Transverse colon (tissue), 4 donors: ENCODE data around the gene TRIM27. TPM values are rescaled to one million over a fixed set of nuclear protein-coding genes. Genes with fewer than 3 reads are reported as not detected.

Experiments used
- DNase-seq: peaks from one replicate; pipeline ENCODE4 v3.0.0-alpha.2; 2019
- H3K27ac ChIP-seq, 4 donors: fragments of 200-600 bp; sonication (generic); 2 replicates each; pipeline ENCODE4 v1.5.1; 2016 to 2018; ENCODE audit warnings: inconsistent platforms in 4 of 4
- H3K27me3 ChIP-seq: fragments of 200-600 bp; sonication (generic); 2 replicates; pipeline ENCODE4 v1.5.1; 2017; ENCODE audit warnings: inconsistent platforms
- H3K36me3 ChIP-seq, 4 donors: fragments of 200-600 bp; sonication (generic); 2 replicates each; pipeline ENCODE4 v1.5.1; 2017 to 2019; ENCODE audit warnings: inconsistent platforms in 4 of 4
- H3K4me1 ChIP-seq, 4 donors: fragments of 200-600 bp; sonication (generic); 2 replicates each; pipeline ENCODE4 v1.5.1; 2017 to 2020; ENCODE audit warnings: inconsistent platforms in 4 of 4
- H3K4me3 ChIP-seq, 4 donors: fragments of 200-600 bp; sonication (generic); 1 replicate in 1 of 4; 2 replicates in 3 of 4; pipeline versions ENCODE4 v1.5.1 to v1.6.1; 2017 to 2019; ENCODE audit warnings: inconsistent platforms in 4 of 4
- H3K9me3 ChIP-seq, 2 donors: fragments of 200-600 bp; sonication (generic); 2 replicates each; pipeline ENCODE4 v1.5.1; 2017 to 2019; ENCODE audit warnings: inconsistent platforms in 2 of 2
- EP300 ChIP-seq: sonication (generic); formaldehyde crosslinking; IDR thresholded peaks from one replicate; pipeline ENCODE4 v1.6.1; 2017; ENCODE audit warnings: antibody characterized with exemption, low read depth
- POLR2A ChIP-seq: fragments of 450-650 bp; IDR thresholded peaks from one replicate; pipeline ENCODE4 v1.6.1; 2016; ENCODE audit warnings: antibody characterized with exemption, mild to moderate bottlenecking, moderate library complexity
- POLR2AphosphoS5 ChIP-seq, 3 donors: sonication (generic); formaldehyde crosslinking; IDR thresholded peaks; one replicate each; pipeline ENCODE4 v1.6.1; 2016; ENCODE audit warnings: antibody characterized with exemption in 3 of 3
- WGBS, 2 donors: methylation state at CpG; one replicate each; pipeline ENCODE4 v1.1.5; 2018; ENCODE audit warnings: low coverage in 1 of 2; 5-methylcytosine and 5-hydroxymethylcytosine counted together
- in situ Hi-C, 4 donors: fragments of 200-750 bp; cut with MboI; loops; one replicate each; pipeline versions ENCODE4 v1.15.0 to v1.15.1; 2017; ENCODE audit warnings: low sequenced_read_pairs in 3 of 4, low pct_ligation_motif_present in 1 of 4, low pct_unique_long_range_greater_than_20kb in 1 of 4
- intact Hi-C: fragments of 100-400 bp; cut with DNase I; formaldehyde crosslinking; loops from one replicate; pipeline ENCODE4 v1.15.1; 2023; ENCODE audit warnings: low total_unique reads
- total RNA-seq, 4 donors: library from RNA; depleted of rRNA; stranded (reverse); fragments of >200 nt; gene quantifications; one replicate each; pipeline ENCODE4 v1.1.0, GENCODE V29; 2016
- TF ChIP-seq, protein P1 (sequence below), 5 experiments: fragments of 200-600 bp in 3 of 5; fragments of 450-650 bp in 2 of 5; sonication (generic) in 3 of 5; IDR thresholded peaks; 1 replicate in 2 of 5; 2 replicates in 3 of 5; pipeline ENCODE4 v1.5.1; 2016 to 2017; ENCODE audit warnings: antibody characterized with exemption in 5 of 5, inconsistent platforms in 3 of 5, mild to moderate bottlenecking in 2 of 5, moderate library complexity in 1 of 5

The TRIM27 gene
- total RNA-seq, 4 donors from 2014 or later = 27.3 to 237 (median 48.9) TPM

DNA sequence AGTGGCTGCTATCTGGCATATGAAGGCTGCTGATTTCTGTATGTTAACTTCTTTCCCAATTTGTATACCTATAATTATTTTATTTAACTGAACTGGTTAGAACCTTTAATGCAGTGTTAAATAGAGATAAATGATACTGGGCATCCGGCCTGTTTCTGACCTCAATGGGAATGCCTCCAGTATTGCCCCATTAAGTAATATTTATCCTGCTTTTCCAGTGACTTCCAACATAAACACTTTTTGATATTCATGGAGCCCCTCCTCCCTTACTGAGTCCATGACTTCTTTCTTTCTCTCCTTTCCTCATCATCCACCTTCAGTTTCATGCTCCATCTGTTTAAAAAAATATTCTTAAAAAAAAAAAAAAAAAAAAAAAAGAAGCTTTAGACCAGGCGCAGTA is 8.8 kb downstream of the TRIM27 start:
- H3K27me3 ChIP-seq = no peaks in the 10 kb centered on the region
- H3K9me3 ChIP-seq = no peaks in the 10 kb centered on the region
- no peak for DNase-seq
- intact Hi-C loops (no loop called here), in situ Hi-C loops (no loop called here)
- H3K4me3 ChIP-seq = no peak overlapping the region
- H3K27ac ChIP-seq = no peak overlapping the region
- H3K36me3 ChIP-seq = peaks cover 0 to 82% (median 41%) of the 10 kb centered on the region in 4 donors
- TF ChIP-seq POLR2AphosphoS5 (IDR thresholded peaks at IDR 0.05) (no peak), EP300 (no peak), POLR2A (no peak)
- TF ChIP-seq, protein P1, sequence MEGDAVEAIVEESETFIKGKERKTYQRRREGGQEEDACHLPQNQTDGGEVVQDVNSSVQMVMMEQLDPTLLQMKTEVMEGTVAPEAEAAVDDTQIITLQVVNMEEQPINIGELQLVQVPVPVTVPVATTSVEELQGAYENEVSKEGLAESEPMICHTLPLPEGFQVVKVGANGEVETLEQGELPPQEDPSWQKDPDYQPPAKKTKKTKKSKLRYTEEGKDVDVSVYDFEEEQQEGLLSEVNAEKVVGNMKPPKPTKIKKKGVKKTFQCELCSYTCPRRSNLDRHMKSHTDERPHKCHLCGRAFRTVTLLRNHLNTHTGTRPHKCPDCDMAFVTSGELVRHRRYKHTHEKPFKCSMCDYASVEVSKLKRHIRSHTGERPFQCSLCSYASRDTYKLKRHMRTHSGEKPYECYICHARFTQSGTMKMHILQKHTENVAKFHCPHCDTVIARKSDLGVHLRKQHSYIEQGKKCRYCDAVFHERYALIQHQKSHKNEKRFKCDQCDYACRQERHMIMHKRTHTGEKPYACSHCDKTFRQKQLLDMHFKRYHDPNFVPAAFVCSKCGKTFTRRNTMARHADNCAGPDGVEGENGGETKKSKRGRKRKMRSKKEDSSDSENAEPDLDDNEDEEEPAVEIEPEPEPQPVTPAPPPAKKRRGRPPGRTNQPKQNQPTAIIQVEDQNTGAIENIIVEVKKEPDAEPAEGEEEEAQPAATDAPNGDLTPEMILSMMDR (IDR thresholded peaks at IDR 0.05) = no peak
- H3K4me1 ChIP-seq = no peaks in the 10 kb centered on the region
- 87 to 89% methylated on average over 2 of the region's 2 CpGs for WGBS, 2 donors

DNA sequence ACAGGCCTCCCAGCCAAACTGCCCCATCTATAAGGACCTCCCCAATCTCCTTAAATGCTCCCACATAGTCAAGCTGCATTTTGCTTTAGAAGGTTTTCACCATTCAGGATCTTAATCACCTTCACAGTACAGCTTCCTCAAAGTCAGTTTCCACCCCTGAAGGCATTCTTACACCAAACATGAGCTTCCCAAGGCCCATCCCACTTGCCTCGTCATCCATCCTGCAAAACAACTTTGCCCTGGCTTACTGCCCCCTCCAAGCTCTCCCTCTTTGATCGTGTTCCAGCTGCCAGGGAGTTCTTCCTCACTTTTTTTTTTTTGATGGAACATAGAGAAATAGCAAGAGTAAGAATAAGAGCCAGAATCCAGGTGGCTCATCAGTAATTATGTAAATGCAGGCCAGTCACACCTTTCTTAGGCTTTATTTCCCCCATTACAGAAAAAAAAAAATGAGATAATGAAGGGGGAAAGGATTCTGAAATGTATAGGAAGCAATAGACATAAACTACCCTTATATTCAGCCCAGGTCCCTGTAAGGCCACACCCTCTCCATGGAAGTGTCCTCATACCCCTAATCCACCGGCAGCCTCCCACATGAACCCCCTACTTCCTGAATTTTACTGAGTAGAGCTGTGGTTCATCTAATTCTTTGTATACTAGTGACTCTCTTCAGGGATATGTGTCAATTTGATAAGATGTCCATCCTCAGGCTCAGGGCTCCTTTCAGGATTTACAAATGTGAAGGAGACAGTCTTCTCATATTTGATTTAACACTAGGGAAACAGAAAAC is 12.7 kb downstream of the TRIM27 start:
- Histone ChIP-seq H3K4me3 (no peak overlapping the region), H3K36me3 (peaks cover 0 to 77% (median 36%) of the 10 kb centered on the region in 4 donors), H3K27me3 (no peaks in the 10 kb centered on the region), H3K27ac (no peak overlapping the region), H3K9me3 (no peaks in the 10 kb centered on the region), H3K4me1 (no peaks in the 10 kb centered on the region)
- intact Hi-C loops = no loop called here
- in situ Hi-C loops = no loop called here
- TF ChIP-seq POLR2AphosphoS5 (IDR thresholded peaks at IDR 0.05) = no peak
- TF ChIP-seq, protein P1 (IDR thresholded peaks at IDR 0.05) = no peak
- TF ChIP-seq EP300 = no peak
- no peak for TF ChIP-seq POLR2A
- DNase-seq = no peak
- WGBS, 2 donors = 88 to 96% methylated on average over 3 of the region's 3 CpGs

DNA sequence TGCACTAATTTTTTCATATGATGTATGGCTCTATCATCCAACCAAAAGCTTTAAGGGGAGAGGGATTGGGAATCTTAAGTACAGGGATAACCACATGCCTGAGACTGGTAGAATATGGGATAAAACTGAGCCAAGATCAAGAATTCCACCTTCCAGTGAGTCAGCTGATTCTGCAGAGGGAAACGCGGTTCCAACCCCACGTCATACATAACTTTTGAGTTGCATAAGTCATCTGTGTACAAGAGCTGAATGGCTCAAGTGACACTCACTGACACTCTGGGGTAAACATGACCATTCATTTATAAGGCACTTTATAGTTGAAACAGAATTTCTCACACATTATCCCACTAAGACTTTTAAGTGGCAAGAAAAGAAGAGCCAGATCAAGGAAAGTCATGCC is 16.4 kb downstream of the TRIM27 start:
- H3K27me3 ChIP-seq = no peaks in the 10 kb centered on the region
- no peak for TF ChIP-seq EP300
- no peak for TF ChIP-seq POLR2A
- no peak for TF ChIP-seq POLR2AphosphoS5 (IDR thresholded peaks at IDR 0.05)
- TF ChIP-seq, protein P1 (IDR thresholded peaks at IDR 0.05) = no peak
- peaks cover 0 to 82% (median 32%) of the 10 kb centered on the region in 4 donors for H3K36me3 ChIP-seq
- no peaks in the 10 kb centered on the region for H3K4me1 ChIP-seq
- intact Hi-C loops (loop anchor here (10.0 kb wide), 1 partner anchor 827 kb away; no protein-coding TSS in a partner anchor), in situ Hi-C loops (no loop called here)
- no peak overlapping the region for H3K27ac ChIP-seq
- WGBS, 2 donors = 82 to 87% methylated on average over 3 of the region's 3 CpGs
- no peaks in the 10 kb centered on the region for H3K9me3 ChIP-seq
- H3K4me3 ChIP-seq = no peak overlapping the region
- no peak for DNase-seq

DNA sequence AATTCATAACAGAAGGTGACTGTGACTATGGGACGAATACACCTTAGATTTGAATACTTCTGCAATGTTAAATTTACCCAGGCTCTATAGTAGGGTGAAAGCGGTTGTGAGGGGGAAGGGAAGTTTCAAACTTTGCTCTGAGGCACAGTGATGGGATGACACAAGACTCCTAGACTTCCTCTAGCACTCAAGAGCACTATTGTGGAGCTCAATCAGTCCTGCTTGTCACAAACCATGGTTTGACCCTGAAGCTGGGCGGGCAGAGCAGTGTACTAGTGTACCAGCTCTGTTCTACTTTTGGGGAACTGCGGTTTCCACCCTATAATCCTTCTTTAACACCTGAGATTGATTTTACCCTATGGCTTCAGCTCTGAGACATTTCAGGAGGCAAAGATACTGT is 17.1 kb downstream of the TRIM27 start:
- Histone ChIP-seq H3K9me3 (no peaks in the 10 kb centered on the region), H3K4me3 (no peak overlapping the region), H3K27me3 (no peaks in the 10 kb centered on the region), H3K36me3 (peaks cover 0 to 83% (median 29%) of the 10 kb centered on the region in 4 donors), H3K27ac (no peak overlapping the region), H3K4me1 (no peaks in the 10 kb centered on the region)
- DNase-seq = no peak
- in situ Hi-C loops = no loop called here
- WGBS, 2 donors = 97 to 100% methylated on average over 1 to 4 of the region's 4 CpGs
- TF ChIP-seq POLR2A (no peak), POLR2AphosphoS5 (IDR thresholded peaks at IDR 0.05) (no peak), EP300 (no peak)
- TF ChIP-seq, protein P1 (IDR thresholded peaks at IDR 0.05) = no peak
- intact Hi-C loops = loop anchor here (10.0 kb wide), 1 partner anchor 828 kb away; no protein-coding TSS in a partner anchor
